ENCODE data around the gene FCSK.

FCSK gene

DNA sequence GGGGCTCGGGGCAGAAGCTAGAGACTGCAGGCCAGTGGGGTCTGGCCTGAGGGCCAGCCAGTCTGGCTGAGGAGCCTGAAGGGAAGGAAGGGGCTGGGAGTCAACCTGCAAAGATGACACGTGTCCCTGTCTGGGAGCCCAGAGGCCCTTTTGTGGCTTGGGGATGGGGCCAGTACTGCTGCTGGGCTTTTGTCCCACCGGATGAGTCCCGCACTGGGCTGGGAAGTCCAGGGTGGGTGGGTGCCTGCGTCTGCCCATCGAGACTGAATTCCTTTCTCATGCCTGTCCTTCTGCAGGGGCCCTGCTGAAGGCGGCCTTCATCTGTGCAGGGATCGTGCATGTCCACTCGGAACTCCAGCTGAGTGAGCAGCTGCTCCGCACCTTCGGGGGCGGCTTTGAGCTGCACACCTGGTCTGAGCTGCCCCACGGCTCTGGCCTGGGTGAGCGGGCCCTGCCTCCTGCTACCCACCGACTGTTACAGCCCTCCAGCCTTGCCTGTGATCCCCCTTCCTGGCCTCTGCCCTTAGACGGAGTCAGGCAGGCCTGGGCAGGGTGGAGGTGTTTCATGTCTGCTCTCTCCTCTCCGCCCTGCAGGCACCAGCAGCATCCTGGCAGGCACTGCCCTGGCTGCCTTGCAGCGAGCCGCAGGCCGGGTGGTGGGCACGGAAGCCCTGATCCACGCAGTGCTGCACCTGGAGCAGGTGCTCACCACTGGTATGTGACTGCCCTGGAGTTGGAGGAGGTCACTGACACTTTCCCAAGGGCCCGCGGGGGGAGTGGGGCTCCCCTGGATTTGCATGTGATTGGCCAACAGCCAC, 20.9 kb downstream of the FCSK start:
- Histone ChIP-seq H2AFZ (ENCODE audit: low read depth, low read length) (no peak overlapping the region), H3K4me1 (ENCODE audit: low read length) (peaks cover 58% of the 10 kb centered on the region), H3K4me3 (ENCODE audit: low read length) (no peak overlapping the region; the same call in 1 of the 2 replicates), H3K9me3 (ENCODE audit: insufficient read depth, low read length) (no peaks in the 10 kb centered on the region), H3K79me2 (ENCODE audit: low read length) (no peaks in the 10 kb centered on the region), H3K4me2 (ENCODE audit: low read length) (peak overlapping the region; percentile 36), H4K20me1 (ENCODE audit: insufficient read depth, low read length) (no peaks in the 10 kb centered on the region), H3K27ac (ENCODE audit: low read length) (peak overlapping the region; percentile 98), H3K36me3 (replicated peaks; ENCODE audit: low read depth, low read length) (peaks cover 27% of the 10 kb centered on the region), H3K9ac (ENCODE audit: low read length) (peak overlapping the region; percentile 71; the same call in 1 of the 2 replicates), H3K27me3 (ENCODE audit: low read depth, low read length) (no peaks in the 10 kb centered on the region)
- TF ChIP-seq, protein P1, sequence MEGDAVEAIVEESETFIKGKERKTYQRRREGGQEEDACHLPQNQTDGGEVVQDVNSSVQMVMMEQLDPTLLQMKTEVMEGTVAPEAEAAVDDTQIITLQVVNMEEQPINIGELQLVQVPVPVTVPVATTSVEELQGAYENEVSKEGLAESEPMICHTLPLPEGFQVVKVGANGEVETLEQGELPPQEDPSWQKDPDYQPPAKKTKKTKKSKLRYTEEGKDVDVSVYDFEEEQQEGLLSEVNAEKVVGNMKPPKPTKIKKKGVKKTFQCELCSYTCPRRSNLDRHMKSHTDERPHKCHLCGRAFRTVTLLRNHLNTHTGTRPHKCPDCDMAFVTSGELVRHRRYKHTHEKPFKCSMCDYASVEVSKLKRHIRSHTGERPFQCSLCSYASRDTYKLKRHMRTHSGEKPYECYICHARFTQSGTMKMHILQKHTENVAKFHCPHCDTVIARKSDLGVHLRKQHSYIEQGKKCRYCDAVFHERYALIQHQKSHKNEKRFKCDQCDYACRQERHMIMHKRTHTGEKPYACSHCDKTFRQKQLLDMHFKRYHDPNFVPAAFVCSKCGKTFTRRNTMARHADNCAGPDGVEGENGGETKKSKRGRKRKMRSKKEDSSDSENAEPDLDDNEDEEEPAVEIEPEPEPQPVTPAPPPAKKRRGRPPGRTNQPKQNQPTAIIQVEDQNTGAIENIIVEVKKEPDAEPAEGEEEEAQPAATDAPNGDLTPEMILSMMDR (IDR thresholded peaks at IDR 0.05; ENCODE audit: low read depth, low read length): no peak
- TF ChIP-seq EZH2phosphoT487 (IDR thresholded peaks at IDR 0.05; ENCODE audit: low read depth): no peak

- H3K9ac ChIP-seq (ENCODE audit: low read length): peak overlapping the region; percentile 71; the same call in 1 of the 2 replicates
- no peak overlapping the region for H2AFZ ChIP-seq (ENCODE audit: low read depth, low read length)
- TF ChIP-seq, protein P1 (IDR thresholded peaks at IDR 0.05; ENCODE audit: low read depth, low read length): no peak
- peak; percentile 80 for TF ChIP-seq EZH2phosphoT487 (IDR thresholded peaks at IDR 0.05; ENCODE audit: low read depth)
- H3K9me3 ChIP-seq (ENCODE audit: insufficient read depth, low read length): no peaks in the 10 kb centered on the region
- H3K4me3 ChIP-seq (ENCODE audit: low read length): peak overlapping the region; percentile 35
- H3K79me2 ChIP-seq (ENCODE audit: low read length): no peaks in the 10 kb centered on the region
- H4K20me1 ChIP-seq (ENCODE audit: insufficient read depth, low read length): no peaks in the 10 kb centered on the region
- H3K27ac ChIP-seq (ENCODE audit: low read length): peak overlapping the region; percentile 98
- H3K36me3 ChIP-seq (replicated peaks; ENCODE audit: low read depth, low read length): peaks cover 39% of the 10 kb centered on the region
- peaks cover 70% of the 10 kb centered on the region for H3K4me1 ChIP-seq (ENCODE audit: low read length)
- H3K4me2 ChIP-seq (ENCODE audit: low read length): peak overlapping the region; percentile 60
- no peaks in the 10 kb centered on the region for H3K27me3 ChIP-seq (ENCODE audit: low read depth, low read length)
Measured at GRCh38 chr16:70476272-70477020, 22.1 kb downstream of the FCSK start.

- TF ChIP-seq, protein P1 (IDR thresholded peaks at IDR 0.05; ENCODE audit: low read depth, low read length): no peak
- no peak for TF ChIP-seq EZH2phosphoT487 (IDR thresholded peaks at IDR 0.05; ENCODE audit: low read depth)
- H3K27me3 ChIP-seq (ENCODE audit: low read depth, low read length): no peaks in the 10 kb centered on the region
- H2AFZ ChIP-seq (ENCODE audit: low read depth, low read length): no peak overlapping the region
- H3K4me2 ChIP-seq (ENCODE audit: low read length): peak overlapping the region; percentile 60; the same call in 1 of the 2 replicates
- peak overlapping the region; percentile 98 for H3K27ac ChIP-seq (ENCODE audit: low read length)
- H3K9me3 ChIP-seq (ENCODE audit: insufficient read depth, low read length): no peaks in the 10 kb centered on the region
- H3K4me1 ChIP-seq (ENCODE audit: low read length): peaks cover 87% of the 10 kb centered on the region
- H3K36me3 ChIP-seq (replicated peaks; ENCODE audit: low read depth, low read length): peaks cover 42% of the 10 kb centered on the region
- H3K4me3 ChIP-seq (ENCODE audit: low read length): no peak overlapping the region
- no peaks in the 10 kb centered on the region for H3K79me2 ChIP-seq (ENCODE audit: low read length)
- H4K20me1 ChIP-seq (ENCODE audit: insufficient read depth, low read length): no peaks in the 10 kb centered on the region
- H3K9ac ChIP-seq (ENCODE audit: low read length): peak overlapping the region; percentile 68; the same call in 1 of the 2 replicates
Measured at GRCh38 chr16:70478169-70478568, 23.8 kb downstream of the FCSK start.

DNA sequence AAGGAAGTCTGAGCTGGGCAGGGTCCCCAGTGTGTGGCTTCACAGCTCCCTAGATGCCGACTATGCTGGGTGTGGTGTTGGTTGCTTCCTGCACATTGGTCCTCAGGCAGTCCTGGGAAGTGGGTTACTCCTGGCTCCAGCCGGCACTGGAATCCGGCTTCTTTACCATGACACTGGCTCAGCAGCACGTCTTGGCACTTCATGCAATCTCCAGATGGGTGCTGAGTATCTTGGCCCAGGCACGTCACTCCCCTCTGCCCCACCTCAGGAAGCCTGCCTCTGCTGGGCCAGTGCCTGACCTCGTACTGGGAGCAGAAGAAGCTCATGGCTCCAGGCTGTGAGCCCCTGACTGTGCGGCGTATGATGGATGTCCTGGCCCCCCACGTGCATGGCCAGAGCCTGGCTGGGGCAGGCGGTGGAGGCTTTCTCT, 24.5 kb downstream of the FCSK start:
- H2AFZ ChIP-seq (ENCODE audit: low read depth, low read length): no peak overlapping the region
- no peak overlapping the region for H3K4me3 ChIP-seq (ENCODE audit: low read length)
- no peaks in the 10 kb centered on the region for H3K9me3 ChIP-seq (ENCODE audit: insufficient read depth, low read length)
- peaks cover 90% of the 10 kb centered on the region for H3K4me1 ChIP-seq (ENCODE audit: low read length)
- H3K9ac ChIP-seq (ENCODE audit: low read length): no peak overlapping the region
- H3K79me2 ChIP-seq (ENCODE audit: low read length): no peaks in the 10 kb centered on the region
- H3K4me2 ChIP-seq (ENCODE audit: low read length): no peak overlapping the region
- H3K36me3 ChIP-seq (replicated peaks; ENCODE audit: low read depth, low read length): peaks cover 42% of the 10 kb centered on the region
- TF ChIP-seq, protein P1 (IDR thresholded peaks at IDR 0.05; ENCODE audit: low read depth, low read length): no peak
- TF ChIP-seq EZH2phosphoT487 (IDR thresholded peaks at IDR 0.05; ENCODE audit: low read depth): no peak
- no peaks in the 10 kb centered on the region for H4K20me1 ChIP-seq (ENCODE audit: insufficient read depth, low read length)
- no peaks in the 10 kb centered on the region for H3K27me3 ChIP-seq (ENCODE audit: low read depth, low read length)
- no peak overlapping the region for H3K27ac ChIP-seq (ENCODE audit: low read length)

Data from OCI-LY3 (cell line).